EH (cell line): ENCODE measurements around the gene C9orf50.

Experiments used
- DNase-seq: peaks from one replicate; pipeline ENCODE4 v3.0.0-alpha.2; 2015; ENCODE audit warnings: low read depth

C9orf50 gene

DNA sequence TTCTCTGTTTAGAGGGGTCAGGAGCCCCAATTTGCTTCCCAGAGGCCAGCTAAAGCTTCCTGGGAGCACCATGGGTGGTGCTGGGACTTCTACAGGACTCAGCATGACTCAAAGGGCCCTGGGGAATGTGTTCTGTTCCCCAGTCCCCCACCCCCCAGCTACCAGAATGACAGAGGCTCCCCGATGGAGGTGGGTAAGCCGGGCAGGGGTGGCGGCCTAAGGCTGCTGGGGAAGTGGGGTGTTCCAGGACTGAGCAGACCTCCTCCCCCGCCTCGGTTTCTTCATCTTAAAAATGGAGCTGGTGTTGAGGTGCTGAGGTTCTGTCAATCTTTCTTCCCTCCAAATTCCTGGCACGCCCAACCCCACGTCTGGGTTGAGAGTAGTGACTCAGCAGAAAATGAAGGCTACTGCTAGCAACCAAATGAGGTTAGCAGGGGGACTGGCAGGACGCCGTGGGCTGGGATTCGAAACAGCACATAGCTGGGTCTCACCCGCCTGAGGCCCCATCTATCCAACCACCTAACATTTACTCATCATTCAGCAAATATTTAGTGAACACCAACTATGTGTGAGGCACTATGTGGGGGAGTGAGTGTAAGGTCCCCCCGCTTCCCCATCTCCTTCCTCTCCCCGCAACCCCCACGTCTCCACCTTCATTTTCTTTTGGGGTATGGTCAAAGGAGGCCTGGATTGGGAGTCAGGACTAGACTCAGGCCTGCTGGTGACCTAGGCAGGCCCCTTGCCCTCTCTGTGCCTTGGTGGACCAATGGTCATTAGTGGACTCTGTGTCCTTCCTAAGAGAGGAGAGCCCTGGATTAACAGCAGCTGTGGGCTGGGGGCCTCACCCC, 50.2 kb downstream of the C9orf50 start:
- DNase-seq = peak; percentile 98

DNA sequence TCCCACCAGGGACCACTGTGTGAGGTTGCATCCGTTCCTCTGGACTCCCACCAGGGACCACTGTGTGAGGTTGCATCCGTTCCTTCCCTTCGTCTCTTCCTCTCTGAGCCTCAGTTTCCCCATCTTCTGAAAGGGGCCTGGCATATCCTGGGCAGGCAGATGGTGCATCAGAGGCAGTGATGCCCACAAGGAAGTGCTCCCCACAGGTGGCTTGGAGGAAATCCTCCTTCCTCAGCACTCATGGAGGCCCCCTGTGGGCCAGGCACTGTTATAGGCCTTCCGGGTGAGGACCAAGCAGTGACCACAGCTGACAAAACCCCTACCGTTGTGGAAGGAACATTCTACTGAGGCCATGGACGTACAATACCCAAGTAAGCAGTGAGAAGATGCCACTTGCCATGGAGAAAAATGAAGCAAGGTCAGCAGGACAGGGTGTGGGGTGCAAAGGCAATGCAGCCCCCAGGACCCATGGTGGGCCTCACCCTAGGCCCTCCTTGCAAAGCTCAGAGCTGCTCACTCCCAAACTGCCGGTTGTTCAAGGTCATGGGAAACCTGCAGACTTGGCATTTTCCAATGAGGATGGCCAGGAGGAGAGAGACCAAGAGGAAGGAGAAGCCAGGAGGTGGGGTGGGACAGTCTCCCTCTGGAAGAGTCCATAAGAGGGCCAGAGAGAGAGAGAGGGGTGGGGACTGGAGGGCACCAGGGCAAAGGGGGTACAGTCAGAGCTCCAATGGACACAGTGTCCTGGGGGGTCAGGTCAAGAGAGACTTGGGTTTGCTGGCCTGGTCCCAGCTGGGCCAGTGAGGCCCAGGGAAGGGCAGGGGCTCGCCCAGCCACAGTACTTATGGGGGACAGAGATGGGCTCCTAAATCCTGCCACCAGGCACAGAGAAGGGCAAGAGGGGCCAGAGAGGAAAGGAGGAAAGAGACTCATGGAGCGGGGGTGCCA, 51.1 kb downstream of the C9orf50 start:
- DNase-seq = peak; percentile 51

DNA sequence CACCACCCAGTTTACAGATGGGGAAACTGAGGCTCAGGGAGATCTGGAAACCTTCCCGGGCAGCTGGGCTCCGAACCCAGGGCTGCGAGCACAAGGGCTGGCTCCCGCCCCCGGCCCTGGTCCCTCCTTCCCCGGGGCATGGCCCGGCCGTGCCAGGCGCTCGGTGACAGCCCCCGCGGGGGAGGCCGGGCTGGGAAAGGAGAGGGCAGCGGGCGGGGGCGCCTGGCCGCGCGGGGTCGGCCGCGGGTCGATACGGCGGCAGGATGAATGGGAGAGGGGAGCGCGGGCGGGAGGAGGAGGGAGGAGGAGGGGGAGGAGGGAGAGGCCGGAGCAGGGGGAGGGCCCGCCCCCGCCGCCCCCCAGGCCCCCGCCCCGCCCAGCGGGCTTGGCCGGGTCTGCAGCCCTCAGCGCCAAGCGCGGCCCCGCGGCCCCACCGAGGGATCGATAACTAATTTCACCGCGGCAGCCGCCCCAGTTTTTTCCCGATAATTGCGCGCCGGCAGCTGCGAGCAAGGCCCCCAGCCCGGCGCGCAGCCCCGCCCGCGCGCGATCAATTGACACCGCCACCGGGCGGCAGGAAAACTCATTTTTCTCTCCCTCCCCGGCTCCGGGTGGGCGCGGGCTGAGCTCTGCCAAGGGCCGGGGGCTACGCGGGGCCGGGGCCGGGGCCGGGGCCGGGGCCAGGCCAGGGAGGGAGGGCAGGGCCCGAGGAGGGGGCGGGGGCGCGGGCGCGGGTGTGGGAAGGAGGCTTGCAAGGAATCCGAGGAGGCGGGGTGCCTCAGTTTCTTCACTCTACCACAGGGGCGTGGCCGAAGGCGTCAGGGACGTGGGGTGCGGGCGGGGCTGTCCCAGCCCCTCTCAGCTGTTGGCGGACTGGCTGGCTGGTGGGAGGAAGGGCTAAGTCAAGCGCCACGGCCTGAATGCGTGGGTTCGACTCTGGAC, 52.1 kb downstream of the C9orf50 start:
- peak; percentile 46 for DNase-seq

DNA sequence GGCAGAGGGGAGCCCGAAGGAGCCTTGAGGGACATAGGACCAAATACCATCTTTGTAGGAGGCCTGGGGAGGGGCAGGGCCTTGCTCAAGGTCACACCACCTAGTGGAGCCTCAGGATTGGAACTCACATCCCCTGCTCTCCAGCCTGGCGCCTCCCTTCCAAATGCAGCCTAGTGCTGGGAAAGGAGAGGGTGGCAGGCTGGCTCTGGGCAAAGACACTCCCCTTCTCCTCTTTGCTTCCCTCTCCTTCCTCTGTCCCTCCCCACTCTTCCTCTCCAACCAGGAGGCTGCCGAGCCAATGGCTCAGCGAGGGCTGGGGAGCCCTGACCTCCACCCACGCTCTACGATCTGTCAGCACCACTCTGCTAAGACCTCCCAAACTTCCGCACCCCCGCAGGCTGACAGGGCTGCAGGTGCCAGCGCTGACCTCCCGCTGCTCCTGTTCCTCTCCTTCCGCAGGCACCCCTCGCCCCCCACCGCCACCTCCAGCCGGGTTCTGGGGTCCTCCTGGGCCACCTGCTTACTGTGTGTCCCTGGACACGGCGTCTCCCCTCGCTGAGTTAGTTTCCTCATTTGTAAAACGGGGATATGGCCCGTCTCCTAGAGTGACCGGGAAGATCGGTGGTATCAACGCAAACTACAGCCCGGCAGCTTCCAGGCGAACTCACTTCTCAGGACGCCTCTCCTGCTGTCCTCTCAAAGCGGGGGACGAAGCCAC, 52.9 kb downstream of the C9orf50 start:
- peak; percentile 91 for DNase-seq

DNA sequence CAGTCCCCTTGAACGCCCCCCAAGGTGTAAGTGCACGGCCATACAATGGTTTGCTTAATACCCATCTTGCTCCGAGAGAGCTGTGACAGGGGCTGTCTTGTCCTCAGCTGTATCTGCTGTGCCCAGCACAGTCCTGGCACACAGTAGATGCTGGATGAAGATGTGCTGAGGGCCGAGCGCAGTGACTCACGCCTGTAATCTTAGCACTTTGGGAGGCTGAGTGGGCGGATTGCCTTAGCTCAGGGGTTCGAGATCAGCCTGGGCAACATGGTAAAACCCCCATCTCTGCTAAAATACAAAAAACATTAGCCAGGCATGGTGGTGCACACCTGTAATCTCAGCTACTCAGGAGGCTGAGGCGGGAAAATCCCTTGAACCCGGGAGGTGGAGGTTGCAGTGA, 53.6 kb downstream of the C9orf50 start:
- peak; percentile 29 for DNase-seq

DNA sequence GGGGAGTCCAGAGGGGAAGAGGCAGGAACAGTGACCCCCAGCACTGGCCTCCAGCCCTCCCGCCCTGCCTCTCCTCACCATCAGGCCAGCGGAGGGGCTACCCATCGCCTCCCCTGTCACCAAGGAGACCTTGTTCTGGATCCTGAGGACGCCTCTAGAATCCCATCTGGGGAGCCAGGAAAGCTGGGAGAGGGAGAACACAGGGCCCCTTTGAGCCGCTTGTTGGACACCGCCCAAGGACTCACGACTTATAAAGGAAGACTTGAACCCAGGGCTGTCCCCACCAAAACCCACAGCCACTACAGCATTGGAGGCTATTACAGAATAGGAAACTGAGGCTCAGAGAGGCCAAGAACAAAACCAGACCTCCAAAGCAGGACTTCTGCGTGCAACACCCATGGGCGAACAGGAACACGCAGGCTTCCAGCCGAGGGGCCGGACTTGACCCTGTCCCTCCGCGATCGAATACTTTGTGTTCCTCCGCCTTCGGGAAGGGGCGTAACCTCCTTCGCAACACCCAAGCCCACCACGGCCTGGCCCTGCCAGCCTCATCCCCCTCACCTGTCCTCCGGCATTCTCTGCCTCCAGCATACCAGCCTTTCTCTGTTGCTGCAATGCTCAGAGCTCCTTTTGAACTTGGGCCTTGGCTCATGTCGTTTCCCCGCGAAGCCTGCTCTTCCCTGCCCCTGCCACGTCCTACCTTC, 54.2 kb downstream of the C9orf50 start:
- DNase-seq = no peak

DNA sequence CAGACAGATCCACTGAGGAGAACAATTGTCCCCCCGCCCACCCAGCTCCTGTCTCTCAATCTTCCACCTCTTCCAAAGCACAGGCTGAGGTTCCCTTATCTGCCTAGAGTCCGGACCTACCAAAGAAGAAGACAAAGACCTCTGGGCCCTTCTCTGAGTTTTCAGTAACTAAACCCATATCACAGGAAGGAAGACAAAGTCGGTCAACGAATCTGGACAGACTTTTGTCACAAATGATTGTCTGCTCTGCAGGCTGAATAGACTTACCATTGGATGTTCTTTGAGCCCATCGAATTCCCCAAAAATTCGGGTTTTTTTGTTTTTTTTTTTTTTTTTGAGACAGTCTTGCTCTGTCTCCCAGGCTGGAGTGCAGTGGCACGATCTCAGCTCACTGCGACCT, 58.0 kb downstream of the C9orf50 start:
- no peak for DNase-seq

DNA sequence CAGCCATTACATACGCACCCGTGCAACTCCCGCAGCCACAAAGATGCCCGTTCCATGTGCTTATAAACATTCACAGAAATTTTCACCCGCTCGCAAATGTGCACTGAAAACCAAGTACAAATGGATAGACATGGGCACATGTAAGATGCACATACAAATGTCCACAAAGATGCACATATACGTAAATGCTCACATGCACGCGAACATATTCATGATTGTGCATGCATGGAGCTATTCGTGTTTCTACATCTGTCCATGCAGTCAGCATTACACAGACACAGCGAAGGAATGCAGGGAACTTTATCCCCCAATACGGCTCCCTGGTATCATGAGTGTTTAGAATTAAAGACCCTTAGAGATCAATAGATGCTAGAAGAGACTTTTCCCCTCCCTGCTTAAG, 58.4 kb downstream of the C9orf50 start:
- no peak for DNase-seq
